K562 (cell line): Measurements from ENCODE around the gene RPS19.

Source experiments
- CREB1 ChIP-seq, 2 experiments: sonication (generic) in 1 of 2; formaldehyde crosslinking in 1 of 2; IDR thresholded peaks; 2 replicates each; pipeline versions ENCODE4 v1.6.1 to v1.8.0; 2012 to 2022; ENCODE audit warnings: inconsistent platforms in 1 of 2, mild to moderate bottlenecking in 1 of 2, missing genetic modification reagents in 1 of 2, moderate library complexity in 1 of 2
- DMBX1 ChIP-seq: fragments of 250-450 bp; sonication (Bioruptor Pico); IDR thresholded peaks from 2 replicates; pipeline ENCODE4 v1.8.0; 2022; ENCODE audit warnings: inconsistent platforms, mild to moderate bottlenecking, moderate library complexity, borderline replicate concordance
- EZH2 ChIP-seq: IDR thresholded peaks from 2 replicates; pipeline ENCODE4 v1.6.1; 2012; ENCODE audit warnings: low read depth, mild to moderate bottlenecking, inconsistent platforms, low read length, borderline replicate concordance

- no peak for TF ChIP-seq EZH2
- no peak for TF ChIP-seq CREB1 (IDR thresholded peaks at IDR 0.05)
- no peak for TF ChIP-seq CREB1 (CRISPR knock-in tag; IDR thresholded peaks at IDR 0.05)
- no peak for TF ChIP-seq DMBX1 (CRISPR knock-in tag)
These were observed 16.7 kb upstream of the RPS19 start for GRCh38 chr19:41843371-41843770.
